GM18909 (cell line): ENCODE results near the gene SSX4B.
"Not testable (repeated sequence)": the region's sequence is repeated elsewhere in the genome, so short reads cannot be mapped to it uniquely, and the experiment has no call there.

Experiments
- ATAC-seq: cut with Tn5 transposase; IDR thresholded peaks from one replicate; pipeline ENCODE4 v1.9.1; 2021; ENCODE audit warnings: mild to moderate bottlenecking; ENCODE audit not compliant: unreplicated experiment, poor library complexity

Gene SSX4B, protein sequence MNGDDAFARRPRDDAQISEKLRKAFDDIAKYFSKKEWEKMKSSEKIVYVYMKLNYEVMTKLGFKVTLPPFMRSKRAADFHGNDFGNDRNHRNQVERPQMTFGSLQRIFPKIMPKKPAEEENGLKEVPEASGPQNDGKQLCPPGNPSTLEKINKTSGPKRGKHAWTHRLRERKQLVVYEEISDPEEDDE

DNA sequence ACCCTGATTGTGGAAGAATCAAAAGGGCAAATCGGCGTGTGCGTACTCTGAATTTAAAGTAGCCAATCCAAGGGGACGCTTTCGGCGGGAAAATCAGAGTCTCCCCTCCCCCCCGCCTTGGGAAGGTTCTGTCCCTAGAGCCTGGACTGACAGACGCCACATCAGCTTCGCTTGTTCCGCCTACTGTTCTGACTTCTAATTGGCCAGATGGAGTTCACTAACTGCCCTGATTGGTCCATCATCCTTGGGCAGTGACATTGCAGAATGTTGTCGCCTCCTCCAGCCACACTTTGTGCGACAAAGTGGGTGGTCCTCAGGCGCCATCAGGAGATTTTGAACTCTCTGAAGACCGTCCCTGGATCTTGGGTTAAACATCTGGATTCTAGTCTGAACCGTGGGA lies at the start of gene SSX4B:
SSX4B (minus strand) TSS at position 101 of the 400 bp plus-strand sequence. CDS start 588 bp downstream, outside the sequence.
- not testable (repeated sequence) for ATAC-seq

DNA sequence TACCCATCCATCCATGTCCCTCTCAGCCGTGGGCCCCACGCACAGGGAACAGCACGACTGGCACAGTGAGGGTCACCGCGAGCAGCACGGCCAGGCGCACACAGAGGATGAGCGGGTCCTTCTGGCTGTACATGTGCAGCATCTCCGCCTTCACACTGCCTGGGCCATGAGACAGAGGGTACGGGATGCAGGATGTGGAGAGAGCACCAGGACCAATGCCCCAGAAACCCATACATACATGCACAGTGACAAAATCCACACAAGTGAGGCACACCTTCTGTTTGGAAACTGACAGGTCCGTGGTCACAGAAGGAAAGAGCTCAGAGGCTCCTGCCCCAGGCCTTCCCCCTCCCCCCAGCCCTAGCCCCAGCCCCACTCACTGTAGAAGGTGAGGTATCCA lies 48.8 kb upstream of the SSX4B start:
- no peak for ATAC-seq

DNA sequence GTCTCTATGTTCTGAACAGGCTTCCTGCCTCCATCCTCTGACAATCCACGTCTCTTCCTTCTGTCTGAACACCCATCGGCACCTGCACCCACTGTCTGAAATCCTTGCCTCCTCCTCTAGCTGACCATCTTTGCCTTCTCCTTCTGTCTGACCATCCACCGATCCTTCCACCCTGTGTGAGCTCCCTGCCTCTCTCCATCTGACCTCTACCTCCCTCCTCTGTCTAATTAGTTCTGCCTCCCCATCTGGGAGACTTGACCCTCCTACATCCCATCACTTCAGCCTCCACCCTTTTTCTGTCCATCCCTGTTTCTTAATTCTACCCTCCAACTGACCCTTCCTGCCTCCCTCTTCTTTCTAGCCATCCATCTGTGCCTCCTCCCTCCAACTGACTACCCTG lies 48.3 kb upstream of the SSX4B start:
- no peak for ATAC-seq

GRCh38 chrX:48459483-48459882 lies 47.7 kb upstream of the SSX4B start:
- ATAC-seq: no peak

GRCh38 chrX:48458711-48459110 lies 47.0 kb upstream of the SSX4B start:
- ATAC-seq: no peak

DNA sequence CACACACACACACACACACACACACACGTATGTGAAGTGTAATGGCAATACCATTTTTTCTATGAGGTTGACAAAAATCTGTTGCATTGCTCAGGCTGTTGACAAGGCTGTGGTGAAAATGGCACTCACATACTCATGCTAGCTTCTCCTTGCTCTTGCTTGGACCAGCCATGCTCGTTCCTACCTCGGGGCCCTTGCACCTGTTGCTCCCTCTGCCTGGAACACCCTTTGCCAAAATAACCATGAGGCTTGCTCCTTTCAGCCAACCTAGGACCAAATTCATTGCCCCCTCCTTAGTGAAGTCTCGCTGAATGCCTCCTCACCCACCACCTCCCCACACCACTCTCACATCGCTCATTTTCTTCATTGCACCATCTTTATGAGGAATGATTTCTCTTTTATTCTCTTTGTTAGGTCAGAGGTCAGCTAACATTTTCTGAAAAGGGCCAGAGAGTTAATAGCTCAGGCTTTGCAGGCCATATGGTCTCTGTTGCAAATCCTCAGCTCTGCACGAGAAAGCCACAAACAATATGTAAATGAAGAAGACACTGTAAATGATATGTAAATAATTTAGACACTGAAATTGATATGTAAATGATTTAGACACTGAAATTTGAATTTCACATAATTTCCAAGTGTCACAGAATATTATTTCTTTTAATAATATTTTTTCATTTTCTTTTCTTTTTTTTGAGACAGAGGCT lies 45.0 kb upstream of the SSX4B start:
- no peak for ATAC-seq

- no peak for ATAC-seq
Observed at GRCh38 chrX:48451708-48452107, 39.9 kb upstream of the SSX4B start.

- no peak for ATAC-seq
Observed at GRCh38 chrX:48450076-48450475, 38.3 kb upstream of the SSX4B start.

DNA sequence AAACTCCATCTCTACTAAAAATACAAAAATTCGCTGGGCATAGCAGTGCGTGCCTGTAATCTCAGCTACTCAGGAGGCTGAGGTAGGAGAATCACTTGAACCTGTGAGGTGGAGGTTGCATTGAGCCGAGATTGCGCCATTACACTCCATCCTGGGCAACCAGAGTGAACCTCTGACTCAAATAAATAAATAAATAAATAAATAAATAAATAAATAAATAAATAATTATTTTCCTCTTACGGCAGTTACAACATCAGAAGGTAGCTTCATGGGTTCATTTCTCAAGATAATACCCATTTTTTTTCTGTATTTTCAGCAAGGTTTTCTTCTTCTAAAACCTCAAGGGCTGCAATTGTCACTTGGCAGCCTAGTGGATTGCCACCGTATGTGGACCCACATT lies 35.4 kb upstream of the SSX4B start:
- ATAC-seq: not testable (repeated sequence)

- not testable (repeated sequence) for ATAC-seq
Observed at GRCh38 chrX:48433713-48434112, 22.0 kb upstream of the SSX4B start.

DNA sequence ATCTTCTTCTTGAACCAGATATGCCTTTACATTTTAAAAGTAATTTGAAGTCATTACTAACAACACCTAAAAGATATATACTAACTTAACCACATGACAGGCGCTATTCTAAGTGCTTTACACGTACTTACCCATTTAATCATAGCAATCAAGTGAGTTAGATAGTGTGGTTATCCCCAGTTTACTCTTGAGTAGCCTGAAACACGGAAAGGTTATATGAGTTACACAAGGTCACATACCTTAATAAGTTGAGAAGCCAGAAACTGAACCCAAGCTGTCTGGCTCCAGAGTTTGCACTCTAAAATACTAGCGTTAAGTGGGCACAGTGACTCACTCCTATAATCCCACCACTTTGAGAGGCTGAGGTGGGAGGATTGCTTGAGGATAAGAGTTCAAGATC lies 18.4 kb upstream of the SSX4B start:
- ATAC-seq: not testable (repeated sequence)

DNA sequence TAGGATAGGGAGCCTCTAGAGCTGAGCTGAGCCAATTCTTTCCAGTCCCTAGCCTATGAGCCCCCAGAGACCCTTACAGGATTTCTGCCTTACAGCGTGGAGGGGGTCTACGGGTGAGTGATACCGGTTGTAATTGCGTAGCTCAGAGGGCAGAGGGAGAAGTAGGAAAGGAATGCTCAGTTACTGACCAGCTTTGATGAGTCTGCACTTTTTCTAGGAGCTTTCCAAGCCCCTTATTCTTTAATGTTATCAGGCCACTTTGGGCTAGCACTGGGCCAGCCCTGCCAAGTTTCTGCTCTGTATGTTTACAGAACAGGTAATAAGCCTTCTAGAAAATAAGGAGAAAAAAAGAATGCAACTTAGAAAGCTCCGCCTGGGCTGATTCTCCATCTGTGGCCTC lies 17.8 kb upstream of the SSX4B start:
- ATAC-seq: not testable (repeated sequence)

DNA sequence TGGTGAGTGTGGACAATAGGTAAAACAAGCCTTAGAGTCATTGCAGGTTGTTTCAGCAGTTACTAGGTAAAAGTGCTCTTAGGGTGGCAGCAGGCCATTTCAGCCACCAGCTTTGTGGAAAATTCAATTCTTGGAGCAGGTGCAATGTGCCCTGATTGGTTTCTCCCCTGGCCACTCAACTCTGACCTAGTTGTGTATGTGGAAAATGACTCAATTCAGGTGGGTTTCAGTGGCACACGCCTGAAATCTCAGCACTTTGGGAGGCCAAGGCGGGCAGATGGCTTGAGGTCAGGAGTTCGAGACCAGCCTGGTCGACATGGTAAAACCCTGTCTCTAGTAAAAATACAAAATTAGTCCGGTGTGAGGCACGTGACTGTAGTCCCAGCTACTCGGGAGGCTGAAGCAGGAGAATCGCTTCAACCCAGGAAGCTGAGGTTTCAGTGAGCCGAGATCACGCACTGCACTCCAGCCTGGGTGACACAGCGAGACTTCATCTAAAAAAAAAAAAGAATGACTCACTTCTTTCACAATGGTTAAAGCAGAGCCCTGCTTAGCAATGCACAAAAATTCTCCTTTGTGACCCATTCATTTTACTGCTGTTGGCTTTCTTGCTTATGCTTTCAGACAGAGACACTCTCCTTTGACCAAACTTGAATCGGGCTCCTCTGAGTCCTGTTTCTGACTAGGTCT lies 15.4 kb upstream of the SSX4B start:
- ATAC-seq: not testable (repeated sequence)

DNA sequence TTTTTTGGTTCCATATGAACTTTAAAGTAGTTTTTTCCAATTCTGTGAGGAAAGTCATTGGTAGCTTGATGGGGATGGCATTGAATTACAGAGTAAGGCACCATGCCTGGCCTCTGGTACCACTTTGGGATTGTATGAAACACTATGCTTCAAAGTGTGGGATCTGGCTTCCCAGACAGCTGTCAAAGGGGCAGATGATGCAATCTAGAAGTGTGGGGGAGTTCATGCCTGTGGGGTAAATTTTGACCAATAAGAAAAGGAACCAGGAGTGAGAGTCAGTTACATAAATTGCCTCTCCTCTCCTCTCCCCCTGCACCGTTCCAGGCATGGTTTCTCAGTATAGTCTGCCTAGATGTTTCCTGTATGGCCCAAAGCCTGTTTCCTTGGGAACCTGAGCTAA lies 13.9 kb downstream of the SSX4B start:
- not testable (repeated sequence) for ATAC-seq

DNA sequence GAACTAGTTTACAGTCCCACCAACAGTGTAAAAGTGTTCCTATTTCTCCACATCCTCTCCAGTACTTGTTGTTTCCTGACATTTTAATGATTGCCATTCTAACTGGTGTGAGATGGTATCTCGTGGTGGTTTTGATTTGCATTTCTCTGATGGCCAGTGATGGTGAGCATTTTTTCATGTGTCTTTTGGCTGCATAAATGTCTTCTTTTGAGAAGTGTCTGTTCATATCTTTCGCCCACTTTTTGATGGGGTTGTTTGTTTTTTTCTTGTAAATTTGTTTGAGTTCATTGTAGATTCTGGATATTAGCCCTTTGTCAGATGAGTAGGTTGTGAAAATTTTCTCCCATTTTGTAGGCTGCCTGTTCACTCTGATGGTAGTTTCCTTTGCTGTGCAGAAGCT lies 14.8 kb downstream of the SSX4B start:
- ATAC-seq: not testable (repeated sequence)

- not testable (repeated sequence) for ATAC-seq
Observed at GRCh38 chrX:48383239-48383638, 28.5 kb downstream of the SSX4B start, which contains the start of gene SSX4. Gene SSX4, plus strand, starts transcription at chrX:48383539. Its CDS starts 515 bp downstream, at chrX:48384054.

GRCh38 chrX:48370408-48370807 lies 41.4 kb downstream of the SSX4B start:
- not testable (repeated sequence) for ATAC-seq

DNA sequence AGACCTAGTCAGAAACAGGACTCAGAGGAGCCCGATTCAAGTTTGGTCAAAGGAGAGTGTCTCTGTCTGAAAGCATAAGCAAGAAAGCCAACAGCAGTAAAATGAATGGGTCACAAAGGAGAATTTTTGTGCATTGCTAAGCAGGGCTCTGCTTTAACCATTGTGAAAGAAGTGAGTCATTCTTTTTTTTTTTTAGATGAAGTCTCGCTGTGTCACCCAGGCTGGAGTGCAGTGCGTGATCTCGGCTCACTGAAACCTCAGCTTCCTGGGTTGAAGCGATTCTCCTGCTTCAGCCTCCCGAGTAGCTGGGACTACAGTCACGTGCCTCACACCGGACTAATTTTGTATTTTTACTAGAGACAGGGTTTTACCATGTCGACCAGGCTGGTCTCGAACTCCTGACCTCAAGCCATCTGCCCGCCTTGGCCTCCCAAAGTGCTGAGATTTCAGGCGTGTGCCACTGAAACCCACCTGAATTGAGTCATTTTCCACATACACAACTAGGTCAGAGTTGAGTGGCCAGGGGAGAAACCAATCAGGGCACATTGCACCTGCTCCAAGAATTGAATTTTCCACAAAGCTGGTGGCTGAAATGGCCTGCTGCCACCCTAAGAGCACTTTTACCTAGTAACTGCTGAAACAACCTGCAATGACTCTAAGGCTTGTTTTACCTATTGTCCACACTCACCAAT lies 43.9 kb downstream of the SSX4B start:
- not testable (repeated sequence) for ATAC-seq

DNA sequence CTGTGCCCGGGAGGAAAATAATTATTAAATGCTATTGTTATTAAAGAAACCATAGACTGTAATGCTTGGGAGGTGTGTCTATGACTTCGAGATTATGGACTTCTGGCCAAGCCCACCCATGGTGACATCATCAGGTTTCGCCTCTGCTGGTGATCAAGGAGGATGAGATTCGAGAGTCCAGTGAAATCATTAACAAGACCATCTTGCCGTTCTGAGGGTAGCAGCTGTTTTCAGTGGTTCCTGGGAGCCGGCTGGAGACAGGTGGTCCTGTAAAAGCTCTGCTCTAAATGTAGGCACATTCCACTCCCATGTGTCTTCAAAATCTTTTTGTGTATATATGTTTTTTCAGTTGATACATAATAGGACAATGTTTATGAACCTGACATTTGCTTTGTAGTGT lies 52.5 kb downstream of the SSX4B start:
- not testable (repeated sequence) for ATAC-seq

- no peak for ATAC-seq
Observed at GRCh38 chrX:48357681-48358080, 54.1 kb downstream of the SSX4B start.
